Mammary epithelial cell (primary cell): ENCODE data around the gene CLDN15.

Source experiments
- CTCF ChIP-seq, 2 donors: IDR thresholded peaks in 1 of 2; conservative IDR thresholded peaks in 1 of 2; 2 replicates each; pipeline ENCODE4 v1.5.1; 2011 to 2012; ENCODE audit warnings: inconsistent platforms in 2 of 2, low read length in 2 of 2, mild to moderate bottlenecking in 2 of 2, control low read depth in 1 of 2, low read depth in 1 of 2; ENCODE audit not compliant: insufficient read depth in 1 of 2; ENCODE audit errors: extremely low read depth in 1 of 2
- EZH2 ChIP-seq: IDR thresholded peaks from 2 replicates; pipeline ENCODE4 v1.6.1; 2012; ENCODE audit warnings: low read length, inconsistent platforms, borderline replicate concordance

DNA sequence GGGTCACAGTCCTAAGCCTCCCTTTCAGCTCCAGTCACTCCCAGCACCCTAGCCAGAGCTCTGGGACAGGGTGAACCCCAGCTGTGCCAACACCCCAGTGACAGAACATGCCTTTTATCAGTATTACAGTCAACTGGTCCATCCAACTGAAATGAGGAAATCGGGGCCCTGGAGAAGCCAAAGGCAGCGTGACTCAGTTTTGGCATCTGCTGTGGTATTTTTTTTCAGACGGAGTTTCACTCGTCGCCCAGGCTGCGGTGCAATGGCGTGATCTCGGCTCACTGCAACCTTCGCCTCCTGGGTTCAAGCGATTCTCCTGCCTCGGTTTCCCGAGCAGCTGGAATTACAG, 3.4 kb upstream of the CLDN15 start:
- TF ChIP-seq CTCF (conservative IDR thresholded peaks at IDR 0.05 in 1 of 2, IDR thresholded peaks at IDR 0.05 in 1 of 2; ENCODE audit: extremely low read depth in 1 of 2, insufficient read depth in 1 of 2, low read depth in 1 of 2, low read length in 2 of 2) (no peak), EZH2 (no peak)
